ENCODE data around the gene SMOC2. TPM values are rescaled to one million over a fixed set of nuclear protein-coding genes. Genes with fewer than 3 reads are reported as not detected.

SMOC2 gene
- polyA plus RNA-seq, 1 of the 3 experiments (the other 2 are of a cell fraction) = not detected

DNA sequence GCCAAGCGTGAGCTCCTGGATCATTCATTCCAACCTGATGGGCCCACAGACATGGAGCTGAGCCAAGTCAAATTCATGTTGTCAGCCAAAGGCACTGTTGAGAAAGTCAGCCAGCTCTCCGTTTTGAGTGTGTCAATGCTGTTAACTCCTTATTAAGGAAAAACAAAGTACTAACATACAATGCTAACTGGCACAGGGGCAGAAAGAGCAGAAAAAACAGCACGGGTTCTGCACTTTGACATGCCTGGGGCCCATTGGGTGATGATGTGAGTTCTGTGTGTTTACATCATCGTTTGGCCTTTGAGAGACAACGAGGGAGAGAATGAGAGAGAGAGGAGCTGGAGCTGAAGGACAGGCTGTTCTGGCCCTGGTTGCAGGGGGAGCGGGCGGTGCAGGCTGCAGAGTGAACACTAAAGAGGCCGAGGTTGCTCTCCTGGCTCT is 85.9 kb downstream of the SMOC2 start:
- TF ChIP-seq POLR2AphosphoS5 (IDR thresholded peaks at IDR 0.05; ENCODE audit: low read depth, low read length) (no peak), SMC3 (IDR thresholded peaks at IDR 0.05; ENCODE audit: low read depth, low read length) (no peak), RFX5 (IDR thresholded peaks at IDR 0.05; ENCODE audit: low read length) (no peak), TAF1 (IDR thresholded peaks at IDR 0.05; ENCODE audit: borderline replicate concordance, low read depth, low read length) (no peak), FOXJ3 (CRISPR knock-in tag; IDR thresholded peaks at IDR 0.05) (no peak), RXRA (IDR thresholded peaks at IDR 0.05; ENCODE audit: borderline replicate concordance, low read depth) (no peak), EP300 (IDR thresholded peaks at IDR 0.05; ENCODE audit: borderline replicate concordance in 1 of 2, low read depth in 1 of 2, low read length in 1 of 2) (no peak), CHD2 (IDR thresholded peaks at IDR 0.05; ENCODE audit: low read length, partially characterized antibody) (no peak)
- TF ChIP-seq, protein P1, sequence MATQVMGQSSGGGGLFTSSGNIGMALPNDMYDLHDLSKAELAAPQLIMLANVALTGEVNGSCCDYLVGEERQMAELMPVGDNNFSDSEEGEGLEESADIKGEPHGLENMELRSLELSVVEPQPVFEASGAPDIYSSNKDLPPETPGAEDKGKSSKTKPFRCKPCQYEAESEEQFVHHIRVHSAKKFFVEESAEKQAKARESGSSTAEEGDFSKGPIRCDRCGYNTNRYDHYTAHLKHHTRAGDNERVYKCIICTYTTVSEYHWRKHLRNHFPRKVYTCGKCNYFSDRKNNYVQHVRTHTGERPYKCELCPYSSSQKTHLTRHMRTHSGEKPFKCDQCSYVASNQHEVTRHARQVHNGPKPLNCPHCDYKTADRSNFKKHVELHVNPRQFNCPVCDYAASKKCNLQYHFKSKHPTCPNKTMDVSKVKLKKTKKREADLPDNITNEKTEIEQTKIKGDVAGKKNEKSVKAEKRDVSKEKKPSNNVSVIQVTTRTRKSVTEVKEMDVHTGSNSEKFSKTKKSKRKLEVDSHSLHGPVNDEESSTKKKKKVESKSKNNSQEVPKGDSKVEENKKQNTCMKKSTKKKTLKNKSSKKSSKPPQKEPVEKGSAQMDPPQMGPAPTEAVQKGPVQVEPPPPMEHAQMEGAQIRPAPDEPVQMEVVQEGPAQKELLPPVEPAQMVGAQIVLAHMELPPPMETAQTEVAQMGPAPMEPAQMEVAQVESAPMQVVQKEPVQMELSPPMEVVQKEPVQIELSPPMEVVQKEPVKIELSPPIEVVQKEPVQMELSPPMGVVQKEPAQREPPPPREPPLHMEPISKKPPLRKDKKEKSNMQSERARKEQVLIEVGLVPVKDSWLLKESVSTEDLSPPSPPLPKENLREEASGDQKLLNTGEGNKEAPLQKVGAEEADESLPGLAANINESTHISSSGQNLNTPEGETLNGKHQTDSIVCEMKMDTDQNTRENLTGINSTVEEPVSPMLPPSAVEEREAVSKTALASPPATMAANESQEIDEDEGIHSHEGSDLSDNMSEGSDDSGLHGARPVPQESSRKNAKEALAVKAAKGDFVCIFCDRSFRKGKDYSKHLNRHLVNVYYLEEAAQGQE (IDR thresholded peaks at IDR 0.05; ENCODE audit: low read depth, low read length) = no peak
- TF ChIP-seq, protein P2, sequence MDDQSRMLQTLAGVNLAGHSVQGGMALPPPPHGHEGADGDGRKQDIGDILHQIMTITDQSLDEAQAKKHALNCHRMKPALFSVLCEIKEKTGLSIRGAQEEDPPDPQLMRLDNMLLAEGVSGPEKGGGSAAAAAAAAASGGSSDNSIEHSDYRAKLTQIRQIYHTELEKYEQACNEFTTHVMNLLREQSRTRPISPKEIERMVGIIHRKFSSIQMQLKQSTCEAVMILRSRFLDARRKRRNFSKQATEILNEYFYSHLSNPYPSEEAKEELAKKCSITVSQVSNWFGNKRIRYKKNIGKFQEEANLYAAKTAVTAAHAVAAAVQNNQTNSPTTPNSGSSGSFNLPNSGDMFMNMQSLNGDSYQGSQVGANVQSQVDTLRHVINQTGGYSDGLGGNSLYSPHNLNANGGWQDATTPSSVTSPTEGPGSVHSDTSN (IDR thresholded peaks at IDR 0.05) = no peak
- TF ChIP-seq, protein P3, sequence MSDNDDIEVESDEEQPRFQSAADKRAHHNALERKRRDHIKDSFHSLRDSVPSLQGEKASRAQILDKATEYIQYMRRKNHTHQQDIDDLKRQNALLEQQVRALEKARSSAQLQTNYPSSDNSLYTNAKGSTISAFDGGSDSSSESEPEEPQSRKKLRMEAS (IDR thresholded peaks at IDR 0.05; ENCODE audit: low read depth) = no peak
- 47% methylated on average over 8 of the region's 8 CpGs for WGBS (ENCODE audit: low lambda C conversion rate)
- ChIA-PET POLR2A (no interaction called here), CTCF (no interaction called here)
- no peak overlapping the region for H3K27ac ChIP-seq (ENCODE audit: low read depth in 2 of 2, low read length in 1 of 2)
- no peaks in the 10 kb centered on the region for H3K9me2 ChIP-seq
- H3K36me3 ChIP-seq (replicated peaks in 1 of 2; ENCODE audit: control insufficient read depth in 1 of 2, insufficient read depth in 2 of 2, low read length in 1 of 2) = no peaks in the 10 kb centered on the region
- no peak for DNase-seq
- H4K20me1 ChIP-seq (ENCODE audit: insufficient read depth) = no peaks in the 10 kb centered on the region
- no peaks in the 10 kb centered on the region for H3K9me3 ChIP-seq
- H3K79me2 ChIP-seq (ENCODE audit: insufficient read depth) = no peaks in the 10 kb centered on the region
- no peaks in the 10 kb centered on the region for H3F3A ChIP-seq (replicated peaks; ENCODE audit: insufficient read depth)
- no peak overlapping the region for H3K4me3 ChIP-seq (ENCODE audit: low read depth in 2 of 2, low read length in 1 of 2)
- peaks cover 0 to 7% of the 10 kb centered on the region in 2 experiments; a peak in 1 of 4 replicates for H3K4me1 ChIP-seq (ENCODE audit: control insufficient read depth in 1 of 2, insufficient read depth in 2 of 2, low read depth in 1 of 2, low read length in 1 of 2)
- no peaks in the 10 kb centered on the region for H3K27me3 ChIP-seq (ENCODE audit: insufficient read depth)
- H2AFZ ChIP-seq (ENCODE audit: low read depth) = no peak overlapping the region
- H3K9ac ChIP-seq = no peak overlapping the region
- no peak overlapping the region for H3K4me2 ChIP-seq

DNA sequence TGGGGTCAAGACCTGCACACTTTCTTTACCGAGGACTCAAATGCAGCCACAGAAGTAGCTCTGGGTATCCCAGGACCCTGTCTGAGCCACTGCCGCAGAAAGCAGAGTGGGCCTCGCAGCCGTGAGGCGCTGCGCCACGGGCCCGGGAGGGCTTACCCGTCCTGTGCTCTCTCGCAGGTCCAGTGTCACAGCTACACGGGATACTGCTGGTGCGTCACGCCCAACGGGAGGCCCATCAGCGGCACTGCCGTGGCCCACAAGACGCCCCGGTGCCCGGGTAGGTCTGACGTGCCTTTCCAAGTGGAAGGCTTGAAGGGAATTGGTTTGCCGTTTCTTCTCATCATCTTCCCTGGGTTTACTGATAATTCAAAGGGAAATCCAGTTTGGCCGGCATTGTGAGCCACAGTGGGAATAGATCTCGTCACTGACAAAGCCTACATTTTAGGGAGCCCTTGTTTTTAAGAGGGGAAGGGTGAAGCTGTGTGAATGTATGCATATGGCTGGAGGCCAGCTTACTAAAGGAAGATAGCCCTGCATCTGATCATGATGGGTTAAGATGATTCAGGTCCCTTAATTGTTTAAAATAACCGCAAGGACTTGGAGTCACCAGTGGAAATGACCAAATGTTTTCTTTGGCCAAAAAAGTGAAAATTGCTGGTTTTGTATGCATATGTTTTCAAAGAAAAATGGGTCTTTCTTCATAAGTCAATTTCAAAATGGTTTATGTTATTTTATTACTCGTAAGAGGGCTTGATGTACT is 86.6 kb downstream of the SMOC2 start:
- Histone ChIP-seq H3K27ac (ENCODE audit: low read depth in 2 of 2, low read length in 1 of 2) (no peak overlapping the region), H3F3A (replicated peaks; ENCODE audit: insufficient read depth) (no peaks in the 10 kb centered on the region), H3K27me3 (ENCODE audit: insufficient read depth) (no peaks in the 10 kb centered on the region), H4K20me1 (ENCODE audit: insufficient read depth) (no peaks in the 10 kb centered on the region), H3K9me3 (no peaks in the 10 kb centered on the region), H3K4me1 (ENCODE audit: control insufficient read depth in 1 of 2, insufficient read depth in 2 of 2, low read depth in 1 of 2, low read length in 1 of 2) (peaks cover 0 to 7% of the 10 kb centered on the region in 2 experiments; a peak in 1 of 4 replicates), H3K9ac (no peak overlapping the region), H2AFZ (ENCODE audit: low read depth) (no peak overlapping the region), H3K79me2 (ENCODE audit: insufficient read depth) (no peaks in the 10 kb centered on the region), H3K4me2 (no peak overlapping the region), H3K36me3 (replicated peaks in 1 of 2; ENCODE audit: control insufficient read depth in 1 of 2, insufficient read depth in 2 of 2, low read length in 1 of 2) (no peaks in the 10 kb centered on the region), H3K4me3 (ENCODE audit: low read depth in 2 of 2, low read length in 1 of 2) (no peak overlapping the region), H3K9me2 (no peaks in the 10 kb centered on the region)
- CTCF ChIA-PET = no interaction called here
- no peak for DNase-seq
- 45% methylated on average over 17 of the region's 25 CpGs for WGBS (ENCODE audit: low lambda C conversion rate)
- POLR2A ChIA-PET = no interaction called here
- TF ChIP-seq SMC3 (IDR thresholded peaks at IDR 0.05; ENCODE audit: low read depth, low read length) (no peak), EP300 (IDR thresholded peaks at IDR 0.05; ENCODE audit: borderline replicate concordance in 1 of 2, low read depth in 1 of 2, low read length in 1 of 2) (no peak), TEAD4 (IDR thresholded peaks at IDR 0.05; ENCODE audit: borderline replicate concordance, insufficient read depth) (no peak), SIN3A (IDR thresholded peaks at IDR 0.05; ENCODE audit: borderline replicate concordance, low read depth, low read length) (no peak), NFIC (IDR thresholded peaks at IDR 0.05; ENCODE audit: borderline replicate concordance) (no peak), NRF1 (IDR thresholded peaks at IDR 0.05; ENCODE audit: low read depth, low read length) (no peak), FOXM1 (IDR thresholded peaks at IDR 0.05; ENCODE audit: low read depth) (no peak)
- TF ChIP-seq, protein P1 (IDR thresholded peaks at IDR 0.05; ENCODE audit: low read depth, low read length) = no peak
